ENCODE measurements around the gene CADPS2. TPM values are rescaled to one million over a fixed set of nuclear protein-coding genes. Genes with fewer than 3 reads are reported as not detected.

CADPS2 gene
- total RNA-seq, 8 experiments from 2014 or later = 1.3 to 89.1 (median 3.1) TPM

DNA sequence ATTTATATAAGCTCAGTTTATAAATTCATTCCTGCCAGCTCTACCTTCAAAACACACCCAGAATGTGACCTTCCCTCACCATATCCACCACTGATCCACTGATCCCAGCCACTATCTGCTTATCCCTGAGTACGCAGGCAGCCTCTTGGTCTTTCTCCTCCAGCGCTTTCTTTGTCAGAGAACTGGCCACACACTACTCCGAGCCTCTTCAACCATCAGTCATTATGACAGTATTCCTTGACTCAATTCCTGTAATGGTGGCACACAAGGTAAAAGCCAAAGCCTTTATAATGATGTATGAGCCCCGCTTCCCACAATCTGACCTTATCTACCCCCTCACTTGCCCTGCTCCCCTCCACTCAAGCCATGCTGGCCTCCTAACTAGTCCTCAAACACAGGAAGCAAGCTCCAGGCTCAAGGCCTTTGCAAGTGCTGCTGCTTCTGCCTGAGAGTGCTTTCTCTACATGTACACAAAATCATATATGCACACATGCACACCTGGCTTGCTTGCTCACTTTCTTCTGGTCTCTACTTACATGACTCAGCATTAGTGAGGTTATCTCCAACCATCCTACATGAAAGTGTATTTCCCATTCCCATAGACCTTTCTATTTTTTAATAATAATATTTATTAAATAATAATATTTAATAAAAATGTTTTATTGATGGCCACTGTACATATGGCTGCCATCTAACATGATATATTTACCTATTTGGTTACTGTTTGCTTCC lies 431.3 kb downstream of the CADPS2 start:
- peaks cover 0 to 4% of the 10 kb centered on the region in 2 donors for H3K4me1 ChIP-seq (replicated peaks in 1 of 2)
- H3K27ac ChIP-seq = no peak overlapping the region
- peak in 3 of 8 experiments; percentile 33 to 55 (median 33) for ATAC-seq (replicated peaks in 6 of 8)
- H3K4me3 ChIP-seq = no peak overlapping the region
- in situ Hi-C loops (cut with MboI; ENCODE audit: low pct_unique_long_range_greater_than_20kb in 2 of 9, low sequenced_read_pairs in 9 of 9, unreplicated experiment in 9 of 9) = no loop called here
- 0 to 100% (median 60%) methylated on average over 1 to 4 of the region's 4 CpGs; no CpG with 5 or more reads in 3 of the 10 experiments for WGBS, 10 experiments

DNA sequence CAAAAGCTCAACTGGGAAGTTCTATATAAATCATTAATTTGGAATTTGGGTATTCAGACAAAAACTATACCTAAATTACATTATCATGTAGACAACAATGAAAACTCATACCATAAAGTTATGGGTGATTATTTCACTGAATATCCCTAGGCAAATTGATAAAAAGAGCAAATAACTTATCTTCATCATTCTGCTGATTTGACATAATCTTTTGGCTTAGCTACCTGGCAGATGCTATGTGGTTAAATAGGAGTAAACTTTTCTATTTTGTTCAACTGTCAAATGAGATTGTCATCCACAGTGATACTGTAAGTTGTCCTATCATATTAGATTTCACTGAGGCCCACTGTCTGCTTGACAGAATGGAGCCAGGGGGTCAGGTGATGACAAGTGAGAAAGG lies 432.8 kb downstream of the CADPS2 start:
- in situ Hi-C loops (cut with MboI; ENCODE audit: low pct_unique_long_range_greater_than_20kb in 2 of 9, low sequenced_read_pairs in 9 of 9, unreplicated experiment in 9 of 9) = no loop called here
- ATAC-seq (replicated peaks in 6 of 8) = no peak
- Histone ChIP-seq H3K4me3 (no peak overlapping the region), H3K4me1 (replicated peaks in 1 of 2) (peaks cover 0 to 4% of the 10 kb centered on the region in 2 donors), H3K27ac (no peak overlapping the region)

GRCh38 chr7:122448893-122449589 lies 437.2 kb downstream of the CADPS2 start:
- 40 to 80% (median 67%) methylated on average over 1 to 5 of the region's 5 CpGs; no CpG with 5 or more reads in 1 of the 10 experiments for WGBS, 10 experiments
- no peak overlapping the region for H3K27ac ChIP-seq

GRCh38 chr7:122442929-122443328 lies 443.3 kb downstream of the CADPS2 start:
- ATAC-seq (replicated peaks in 6 of 8) = no peak
- Histone ChIP-seq H3K4me1 (replicated peaks in 1 of 2) (peaks cover 5 to 11% of the 10 kb centered on the region in 2 donors), H3K4me3 (no peak overlapping the region), H3K27ac (no peak overlapping the region)
- in situ Hi-C loops (cut with MboI; ENCODE audit: low pct_unique_long_range_greater_than_20kb in 2 of 9, low sequenced_read_pairs in 9 of 9, unreplicated experiment in 9 of 9) = no loop called here
- 0 to 86% (median 22%) methylated on average over 1 to 2 of the region's 2 CpGs for WGBS, 10 experiments

More at GRCh38 chr7:122448893-122449589, 437.2 kb downstream of the CADPS2 start:
- no peaks in the 10 kb centered on the region for H3K4me1 ChIP-seq (replicated peaks in 1 of 2)
- ATAC-seq (replicated peaks in 6 of 8) = no peak
- in situ Hi-C loops (cut with MboI; ENCODE audit: low pct_unique_long_range_greater_than_20kb in 2 of 9, low sequenced_read_pairs in 9 of 9, unreplicated experiment in 9 of 9) = no loop called here
- H3K4me3 ChIP-seq = no peak overlapping the region

- WGBS, 10 experiments = 29 to 91% (median 75%) methylated on average over 1 of the region's 1 CpG; no CpG with 5 or more reads in 2 of the 10 experiments
- peak in 1 of 8 experiments; percentile 8 for ATAC-seq (replicated peaks in 6 of 8)
- Histone ChIP-seq H3K4me1 (replicated peaks in 1 of 2) (peaks cover 6 to 11% of the 10 kb centered on the region in 2 donors), H3K27ac (no peak overlapping the region), H3K4me3 (no peak overlapping the region)
- in situ Hi-C loops (cut with MboI; ENCODE audit: low pct_unique_long_range_greater_than_20kb in 2 of 9, low sequenced_read_pairs in 9 of 9, unreplicated experiment in 9 of 9) = no loop called here
Measured at GRCh38 chr7:122438492-122438891, 447.8 kb downstream of the CADPS2 start.

GRCh38 chr7:122438006-122438405 lies 448.3 kb downstream of the CADPS2 start:
- peak in 3 of 8 experiments; percentile 14 to 70 (median 27) for ATAC-seq (replicated peaks in 6 of 8)
- Histone ChIP-seq H3K4me3 (no peak overlapping the region), H3K4me1 (replicated peaks in 1 of 2) (peaks cover 6 to 11% of the 10 kb centered on the region in 2 donors), H3K27ac (no peak overlapping the region)
- 0 to 36% (median 17%) methylated on average over 1 to 3 of the region's 3 CpGs; no CpG with 5 or more reads in 1 of the 10 experiments for WGBS, 10 experiments
- in situ Hi-C loops (cut with MboI; ENCODE audit: low pct_unique_long_range_greater_than_20kb in 2 of 9, low sequenced_read_pairs in 9 of 9, unreplicated experiment in 9 of 9) = no loop called here

DNA sequence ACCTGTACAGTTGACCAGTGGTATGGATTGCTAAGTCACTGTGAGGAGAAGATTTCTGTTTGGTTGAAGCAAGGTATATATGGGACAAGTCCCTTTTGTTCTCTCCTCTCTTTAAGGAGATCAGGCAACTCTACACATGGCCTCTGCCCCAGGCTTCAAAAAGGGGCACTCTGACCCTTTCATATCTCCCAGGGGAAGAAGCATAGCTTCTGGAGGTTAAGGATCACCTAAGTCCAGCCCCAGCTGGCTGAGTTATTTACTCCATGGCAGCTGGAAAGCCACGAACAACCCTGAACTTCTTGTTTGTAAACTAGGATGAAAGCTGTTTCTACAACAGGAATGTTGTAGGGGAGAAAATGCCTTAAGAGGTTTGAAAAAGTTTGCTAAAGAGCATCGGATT lies 452.5 kb downstream of the CADPS2 start:
- ATAC-seq (replicated peaks in 6 of 8) = no peak
- peaks cover 6 to 16% of the 10 kb centered on the region in 2 donors for H3K4me1 ChIP-seq (replicated peaks in 1 of 2)
- 11 to 90% (median 67%) methylated on average over 1 to 2 of the region's 2 CpGs; no CpG with 5 or more reads in 2 of the 10 experiments for WGBS, 10 experiments
- no peak overlapping the region for H3K4me3 ChIP-seq
- in situ Hi-C loops (cut with MboI; ENCODE audit: low pct_unique_long_range_greater_than_20kb in 2 of 9, low sequenced_read_pairs in 9 of 9, unreplicated experiment in 9 of 9) = no loop called here
- H3K27ac ChIP-seq = no peak overlapping the region

GRCh38 chr7:122430710-122431109 lies 455.6 kb downstream of the CADPS2 start:
- H3K4me1 ChIP-seq (replicated peaks in 1 of 2) = peaks cover 0 to 9% of the 10 kb centered on the region in 2 donors
- WGBS, 10 experiments = 0 to 93% (median 60%) methylated on average over 1 of the region's 1 CpG; no CpG with 5 or more reads in 1 of the 10 experiments
- H3K4me3 ChIP-seq = no peak overlapping the region
- ATAC-seq (replicated peaks in 6 of 8) = peak in 2 of 8 experiments; percentile 27
- no peak overlapping the region for H3K27ac ChIP-seq
- in situ Hi-C loops (cut with MboI; ENCODE audit: low pct_unique_long_range_greater_than_20kb in 2 of 9, low sequenced_read_pairs in 9 of 9, unreplicated experiment in 9 of 9) = no loop called here

DNA sequence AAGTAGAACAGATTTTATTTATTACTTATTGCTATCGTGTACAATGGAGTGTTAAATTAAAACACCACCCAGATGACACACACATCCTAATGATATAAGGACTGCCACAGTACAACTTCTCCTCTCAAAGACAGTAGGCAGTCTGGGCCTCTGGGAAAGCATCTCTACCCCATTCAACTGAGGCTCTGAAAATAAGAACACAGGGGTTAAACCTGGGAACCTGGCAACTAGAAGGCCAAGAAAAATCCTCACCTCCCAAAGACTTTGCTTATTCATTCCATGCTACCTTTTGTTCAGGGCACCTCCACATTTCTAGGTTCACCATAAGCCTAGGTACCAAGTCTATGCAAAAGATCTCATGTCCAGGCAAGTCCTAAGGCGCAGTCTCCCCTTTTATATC lies 456.3 kb downstream of the CADPS2 start:
- WGBS, 10 experiments = 0 to 100% (median 64%) methylated on average over 1 to 2 of the region's 2 CpGs; no CpG with 5 or more reads in 2 of the 10 experiments
- H3K4me1 ChIP-seq (replicated peaks in 1 of 2) = peaks cover 0 to 9% of the 10 kb centered on the region in 2 donors
- H3K27ac ChIP-seq = no peak overlapping the region
- no peak for ATAC-seq (replicated peaks in 6 of 8)
- H3K4me3 ChIP-seq = no peak overlapping the region
- in situ Hi-C loops (cut with MboI; ENCODE audit: low pct_unique_long_range_greater_than_20kb in 2 of 9, low sequenced_read_pairs in 9 of 9, unreplicated experiment in 9 of 9) = no loop called here

DNA sequence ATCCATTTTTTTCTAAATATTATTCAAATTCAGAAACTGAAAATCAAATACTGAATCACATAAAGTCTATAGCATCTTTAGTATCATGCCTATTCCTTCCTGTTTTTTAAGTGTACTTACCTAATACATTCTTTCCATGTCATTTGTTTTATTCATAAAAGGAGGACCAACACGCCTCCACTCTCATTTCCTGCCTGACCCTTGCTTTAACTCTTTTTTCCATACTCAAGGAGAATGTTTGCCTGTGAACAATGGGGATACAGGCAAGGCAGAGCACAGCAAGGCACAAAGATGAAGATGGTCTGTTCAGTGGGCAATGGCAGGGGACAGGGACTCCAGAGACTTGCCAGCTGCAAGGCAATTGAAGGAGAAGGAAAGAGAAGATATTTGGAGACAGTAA lies 460.5 kb downstream of the CADPS2 start:
- 0 to 100% (median 76%) methylated on average over 1 of the region's 1 CpG; no CpG with 5 or more reads in 2 of the 10 experiments for WGBS, 10 experiments
- H3K4me3 ChIP-seq = no peak overlapping the region
- H3K27ac ChIP-seq = no peak overlapping the region
- no peak for ATAC-seq (replicated peaks in 6 of 8)
- H3K4me1 ChIP-seq (replicated peaks in 1 of 2) = peaks cover 0 to 5% of the 10 kb centered on the region in 2 donors
- in situ Hi-C loops (cut with MboI; ENCODE audit: low pct_unique_long_range_greater_than_20kb in 2 of 9, low sequenced_read_pairs in 9 of 9, unreplicated experiment in 9 of 9) = no loop called here

DNA sequence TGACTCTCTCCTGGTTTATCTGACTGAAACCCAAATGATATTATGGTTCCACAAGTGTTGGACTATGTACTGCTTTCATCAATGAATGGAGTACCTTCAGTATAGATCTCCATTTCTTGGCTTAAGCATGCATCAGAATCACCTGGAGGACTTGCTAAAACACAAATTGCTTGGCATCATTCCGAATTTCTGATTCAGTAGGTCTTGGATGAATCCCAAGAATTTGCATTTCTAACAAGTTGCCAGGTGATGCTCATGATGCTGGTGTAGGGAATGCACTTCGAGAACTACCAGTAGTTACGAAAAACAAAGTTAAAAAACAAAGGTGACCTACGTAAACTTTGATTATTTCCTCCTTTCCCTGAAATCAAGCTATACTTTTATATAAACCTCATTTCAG lies 462.7 kb downstream of the CADPS2 start:
- 42 to 100% (median 90%) methylated on average over 2 to 4 of the region's 4 CpGs; no CpG with 5 or more reads in 3 of the 10 experiments for WGBS, 10 experiments
- no peaks in the 10 kb centered on the region for H3K4me1 ChIP-seq (replicated peaks in 1 of 2)
- ATAC-seq (replicated peaks in 6 of 8) = no peak

DNA sequence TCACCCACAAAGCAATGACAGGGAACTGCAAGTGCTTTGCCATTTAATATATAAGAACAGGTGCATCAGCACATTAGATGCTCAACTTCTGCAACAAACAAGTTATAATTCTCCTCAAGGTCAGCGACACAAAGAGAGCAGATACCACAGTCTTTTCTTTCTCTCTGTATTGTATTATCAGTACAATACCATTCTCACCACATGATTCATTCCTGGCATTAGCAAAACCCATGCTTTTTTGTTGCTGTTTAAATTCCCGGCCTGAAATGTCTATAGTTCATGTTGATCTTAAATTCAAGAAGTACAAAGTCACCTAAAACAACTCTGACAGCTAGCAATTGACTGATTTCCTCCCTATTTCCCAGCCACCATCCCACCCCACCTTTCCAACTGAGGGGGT lies 469.9 kb downstream of the CADPS2 start:
- WGBS, 10 experiments = 0 to 46% (median 25%) methylated on average over 1 to 2 of the region's 2 CpGs; no CpG with 5 or more reads in 1 of the 10 experiments
- Histone ChIP-seq H3K4me3 (no peak overlapping the region), H3K27ac (no peak overlapping the region), H3K4me1 (replicated peaks in 1 of 2) (peaks cover 11 to 17% of the 10 kb centered on the region in 2 donors)
- in situ Hi-C loops (cut with MboI; ENCODE audit: low pct_unique_long_range_greater_than_20kb in 2 of 9, low sequenced_read_pairs in 9 of 9, unreplicated experiment in 9 of 9) = no loop called here
- ATAC-seq (replicated peaks in 6 of 8) = peak in 5 of 8 experiments; percentile 42 to 85 (median 52)

More for the DNA sequence above, 462.7 kb downstream of the CADPS2 start:
- in situ Hi-C loops (cut with MboI; ENCODE audit: low pct_unique_long_range_greater_than_20kb in 2 of 9, low sequenced_read_pairs in 9 of 9, unreplicated experiment in 9 of 9) = no loop called here
- no peak overlapping the region for H3K4me3 ChIP-seq
- H3K27ac ChIP-seq = no peak overlapping the region

DNA sequence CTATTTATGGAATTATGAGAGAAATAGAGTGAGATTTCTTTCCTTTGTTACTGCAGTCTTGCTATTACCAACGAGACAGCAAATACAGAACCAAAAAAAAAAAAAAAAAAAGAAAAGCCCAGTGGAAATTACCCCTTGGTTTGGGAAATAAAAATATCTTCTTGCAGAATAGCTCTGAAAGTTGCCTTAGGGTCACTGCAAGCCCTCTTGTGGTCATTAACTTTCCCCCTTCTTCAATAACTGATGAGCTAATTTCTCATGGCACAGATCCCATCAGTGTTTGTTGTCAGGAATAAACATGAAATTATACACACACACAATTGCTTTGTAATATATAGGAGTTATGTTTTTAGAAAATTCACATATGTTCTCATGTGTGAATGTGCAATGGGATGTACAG lies 470.8 kb downstream of the CADPS2 start:
- in situ Hi-C loops (cut with MboI; ENCODE audit: low pct_unique_long_range_greater_than_20kb in 2 of 9, low sequenced_read_pairs in 9 of 9, unreplicated experiment in 9 of 9) = no loop called here
- no peak overlapping the region for H3K27ac ChIP-seq
- H3K4me3 ChIP-seq = no peak overlapping the region
- whole genome bisulfite sequencing, 10 experiments = 0 to 88% (median 46%) methylated on average over 1 of the region's 1 CpG; no CpG with 5 or more reads in 4 of the 10 experiments
- peaks cover 11 to 17% of the 10 kb centered on the region in 2 donors for H3K4me1 ChIP-seq (replicated peaks in 1 of 2)
- ATAC-seq (replicated peaks in 6 of 8) = no peak
